ENCODE data around the gene PACRGL. TPM values are rescaled to one million over a fixed set of nuclear protein-coding genes. Genes with fewer than 3 reads are reported as not detected.

Gene PACRGL
- total and polyA plus RNA-seq, 2 of the 4 experiments (the other 2 are of a cell fraction): 7.4 to 13.1 TPM

DNA sequence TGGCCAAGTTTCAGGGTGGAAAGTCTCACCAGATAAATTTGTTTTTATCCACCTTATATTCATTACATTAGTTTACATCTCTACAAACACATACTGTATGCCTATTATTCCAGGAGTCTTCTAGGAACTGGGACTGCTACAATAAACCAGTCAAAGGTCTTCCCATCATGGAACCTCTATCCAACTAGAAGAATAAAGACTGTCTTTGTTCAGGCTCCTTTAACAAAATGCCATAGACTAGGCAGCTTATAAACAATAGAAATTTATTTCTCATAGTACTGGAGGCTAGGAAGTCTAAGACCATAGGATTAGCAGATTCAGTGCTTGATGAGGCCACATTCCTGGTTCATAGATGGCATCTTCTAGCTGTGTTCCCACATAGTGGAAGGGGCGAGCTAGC is 61.6 kb downstream of the PACRGL start:
- Histone ChIP-seq H4K91ac (ENCODE audit: insufficient read depth, low read depth, low read length) (no peak overlapping the region), H2BK120ac (ENCODE audit: low read depth, low read length) (no peak overlapping the region), H3K9me1 (ENCODE audit: insufficient read depth, low read length) (no peaks in the 10 kb centered on the region), H3K14ac (replicated peaks; ENCODE audit: low read depth, low read length) (no peak overlapping the region), H3K27me3 (ENCODE audit: control insufficient read depth, insufficient read depth, low read length) (no peaks in the 10 kb centered on the region), H2BK15ac (ENCODE audit: low read depth, low read length) (no peak overlapping the region), H3K4me1 (ENCODE audit: control insufficient read depth, insufficient read depth, low read length) (no peaks in the 10 kb centered on the region), H2BK5ac (ENCODE audit: low read depth, low read length, poor library complexity, severe bottlenecking) (no peak overlapping the region), H3K4me3 (ENCODE audit: insufficient read depth, low read depth, low read length) (no peak overlapping the region), H4K20me1 (ENCODE audit: insufficient read depth, low read length) (no peaks in the 10 kb centered on the region), H3K79me1 (ENCODE audit: low read depth in 1 of 2, low read length in 2 of 2) (no peaks in the 10 kb centered on the region), H4K8ac (ENCODE audit: low read depth in 2 of 2, low read length in 2 of 2) (no peak overlapping the region), H2BK20ac (ENCODE audit: low read depth, low read length) (no peak overlapping the region), H3K56ac (ENCODE audit: extremely low read depth, insufficient read depth, low read length) (no peak overlapping the region), H3K9me3 (ENCODE audit: control insufficient read depth, insufficient read depth, low read length) (no peaks in the 10 kb centered on the region), H3K9ac (ENCODE audit: low read depth, low read length) (no peak overlapping the region), H2AFZ (replicated peaks; ENCODE audit: low read length, poor library complexity) (no peak overlapping the region), H3K4me2 (ENCODE audit: low read depth, low read length) (no peak overlapping the region), H4K5ac (ENCODE audit: low read depth, low read length) (no peak overlapping the region), H3K36me3 (ENCODE audit: control insufficient read depth, insufficient read depth, low read length) (no peaks in the 10 kb centered on the region; the same call in 1 of the 2 replicates), H2AK5ac (ENCODE audit: low read depth, low read length) (no peak overlapping the region), H2AK9ac (replicated peaks; ENCODE audit: low read depth, low read length, poor library complexity) (no peak overlapping the region), H3K4ac (ENCODE audit: low read depth, low read length) (no peak overlapping the region), H3K18ac (ENCODE audit: low read depth, low read length) (no peak overlapping the region), H3K23ac (ENCODE audit: low read depth, low read length) (no peak overlapping the region), H3K27ac (ENCODE audit: insufficient read depth, low read length) (no peak overlapping the region)
- CTCF ChIA-PET: no interaction called here
- no TSS peak for BruUV-seq (replicated peaks)
- no CpG with 5 or more reads among the region's 1 CpG for WGBS, 2 experiments (ENCODE audit: extremely low coverage in 2 of 2, insufficient read length in 1 of 2)
- TF ChIP-seq CHD1 (IDR thresholded peaks at IDR 0.05; ENCODE audit: low read depth, low read length) (no peak), RCOR1 (IDR thresholded peaks at IDR 0.05; ENCODE audit: insufficient replicate concordance, low read length) (no peak), CEBPB (IDR thresholded peaks at IDR 0.05; ENCODE audit: low read depth, low read length) (no peak), FOS (IDR thresholded peaks at IDR 0.05; ENCODE audit: low read depth, low read length) (no peak), POLR2A (IDR thresholded peaks at IDR 0.05; ENCODE audit: low read depth, low read length) (no peak), RAD21 (IDR thresholded peaks at IDR 0.05; ENCODE audit: low read length) (no peak), MAFK (IDR thresholded peaks at IDR 0.05; ENCODE audit: low read depth, low read length) (no peak), BHLHE40 (IDR thresholded peaks at IDR 0.05; ENCODE audit: low read depth, low read length) (no peak), MXI1 (IDR thresholded peaks at IDR 0.05; ENCODE audit: borderline replicate concordance, low read depth, low read length) (no peak), SMC3 (IDR thresholded peaks at IDR 0.05; ENCODE audit: low read depth, low read length) (no peak), RFX5 (IDR thresholded peaks at IDR 0.05; ENCODE audit: low read depth, low read length) (no peak), MAZ (IDR thresholded peaks at IDR 0.05; ENCODE audit: borderline replicate concordance, low read depth, low read length) (no peak), NFE2L2 (IDR thresholded peaks at IDR 0.05; ENCODE audit: low read depth, low read length) (no peak), ELK1 (IDR thresholded peaks at IDR 0.05; ENCODE audit: borderline replicate concordance, low read depth, low read length) (no peak)
- TF ChIP-seq, protein P1, sequence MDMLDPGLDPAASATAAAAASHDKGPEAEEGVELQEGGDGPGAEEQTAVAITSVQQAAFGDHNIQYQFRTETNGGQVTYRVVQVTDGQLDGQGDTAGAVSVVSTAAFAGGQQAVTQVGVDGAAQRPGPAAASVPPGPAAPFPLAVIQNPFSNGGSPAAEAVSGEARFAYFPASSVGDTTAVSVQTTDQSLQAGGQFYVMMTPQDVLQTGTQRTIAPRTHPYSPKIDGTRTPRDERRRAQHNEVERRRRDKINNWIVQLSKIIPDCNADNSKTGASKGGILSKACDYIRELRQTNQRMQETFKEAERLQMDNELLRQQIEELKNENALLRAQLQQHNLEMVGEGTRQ (IDR thresholded peaks at IDR 0.05; ENCODE audit: low read depth, low read length): no peak
- TF ChIP-seq, protein P2, sequence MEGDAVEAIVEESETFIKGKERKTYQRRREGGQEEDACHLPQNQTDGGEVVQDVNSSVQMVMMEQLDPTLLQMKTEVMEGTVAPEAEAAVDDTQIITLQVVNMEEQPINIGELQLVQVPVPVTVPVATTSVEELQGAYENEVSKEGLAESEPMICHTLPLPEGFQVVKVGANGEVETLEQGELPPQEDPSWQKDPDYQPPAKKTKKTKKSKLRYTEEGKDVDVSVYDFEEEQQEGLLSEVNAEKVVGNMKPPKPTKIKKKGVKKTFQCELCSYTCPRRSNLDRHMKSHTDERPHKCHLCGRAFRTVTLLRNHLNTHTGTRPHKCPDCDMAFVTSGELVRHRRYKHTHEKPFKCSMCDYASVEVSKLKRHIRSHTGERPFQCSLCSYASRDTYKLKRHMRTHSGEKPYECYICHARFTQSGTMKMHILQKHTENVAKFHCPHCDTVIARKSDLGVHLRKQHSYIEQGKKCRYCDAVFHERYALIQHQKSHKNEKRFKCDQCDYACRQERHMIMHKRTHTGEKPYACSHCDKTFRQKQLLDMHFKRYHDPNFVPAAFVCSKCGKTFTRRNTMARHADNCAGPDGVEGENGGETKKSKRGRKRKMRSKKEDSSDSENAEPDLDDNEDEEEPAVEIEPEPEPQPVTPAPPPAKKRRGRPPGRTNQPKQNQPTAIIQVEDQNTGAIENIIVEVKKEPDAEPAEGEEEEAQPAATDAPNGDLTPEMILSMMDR (conservative IDR thresholded peaks at IDR 0.05; ENCODE audit: low read depth, low read length): no peak
- dilution Hi-C loops (cut with HindIII; ENCODE audit: low sequenced_read_pairs, unreplicated experiment) (no loop called here), in situ Hi-C loops (cut with MboI; ENCODE audit: low sequenced_read_pairs) (no loop called here), intact Hi-C loops (cut with micrococcal nuclease) (no loop called here)
- DNase-seq: no peak
- ATAC-seq (ENCODE audit: low read depth): no peak
- POLR2A ChIA-PET (ENCODE audit: unreplicated experiment): no interaction called here

All from IMR-90 (cell line).